Bladder microvascular endothelial cell (primary cell): Measurements from ENCODE around the gene C5orf46. TPM values are rescaled to one million over a fixed set of nuclear protein-coding genes. Genes with fewer than 3 reads are reported as not detected.

ENCODE experiments used
- total RNA-seq: library from RNA; depleted of rRNA; stranded (reverse); fragments of >200 nt; gene quantifications from 2 replicates; pipeline ENCODE4 v1.2.3, GENCODE V29; 2014

The C5orf46 gene
- not detected in 2 replicates for total RNA-seq

GRCh38 chr5:147906326-147907095 lies at the start of gene C5orf46:
C5orf46 (minus strand) TSS chr5:147906538; CDS start chr5:147906501, 37 bp downstream.

GRCh38 chr5:147878066-147878759 lies 28.1 kb downstream of the C5orf46 start, which contains the start of gene SCGB3A2:
SCGB3A2 (plus strand) TSS chr5:147878711; CDS start chr5:147878804, 93 bp downstream.

Other genes starting within 250 kb of the C5orf46 start
- gene JAKMIP2, start 123.8 kb downstream of the C5orf46 start, total RNA-seq, result under 0.01 TPM in 1 of 2 replicates, not detected in the other
- not detected in 2 replicates for gene SPINK1, start 74.9 kb downstream of the C5orf46 start, total RNA-seq
- gene SCGB3A2, start 27.8 kb downstream of the C5orf46 start, total RNA-seq, result not detected in 2 replicates
- gene SPINK5, start 157.4 kb upstream of the C5orf46 start, total RNA-seq, result 0.06 and 0.16 TPM in 2 replicates